ENCODE measurements around the gene GALM.

Gene GALM

DNA sequence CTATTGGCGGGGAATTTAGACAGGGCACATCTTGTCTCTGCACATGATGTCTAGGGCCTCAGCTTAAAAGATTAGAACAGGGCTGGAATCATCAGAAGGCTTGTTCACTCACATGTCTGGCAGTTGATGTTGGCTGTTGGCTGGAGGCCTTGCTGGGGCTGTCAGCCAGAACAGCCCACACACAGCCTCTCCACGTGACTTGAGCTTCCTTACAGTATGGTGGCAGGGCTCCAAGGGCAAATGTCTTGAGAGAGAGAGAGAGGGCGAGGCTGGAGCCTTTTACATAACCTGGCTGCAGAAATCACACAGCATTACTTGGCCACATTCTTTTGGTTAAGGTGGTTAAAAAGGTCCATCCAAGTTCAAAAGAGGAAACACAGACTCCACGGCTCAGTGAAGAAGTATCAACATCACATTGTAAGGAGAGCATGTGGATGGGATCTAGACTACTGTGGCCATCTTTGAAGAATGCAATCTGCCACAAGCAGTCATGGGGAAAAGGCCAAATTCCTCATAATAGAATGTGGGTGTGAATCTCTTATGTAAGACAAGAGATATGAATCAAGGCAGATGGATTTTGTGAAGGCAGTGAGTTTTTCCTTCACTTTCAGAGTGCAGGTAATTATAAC, 54.8 kb downstream of the GALM start:
- Histone ChIP-seq H3K4me1 (ENCODE audit: control insufficient read depth, low read length) (peaks cover 27% of the 10 kb centered on the region), H3K9me2 (replicated peaks; ENCODE audit: control insufficient read depth, low read length) (no peaks in the 10 kb centered on the region), H3K27me3 (ENCODE audit: control insufficient read depth, low read length) (peaks cover 18% of the 10 kb centered on the region), H3K4me3 (ENCODE audit: low read length) (no peak overlapping the region), H3K4me2 (ENCODE audit: low read length) (peak overlapping the region; percentile 32; the same call in 1 of the 2 replicates), H3K36me3 (ENCODE audit: control insufficient read depth, low read length) (no peaks in the 10 kb centered on the region), H3K9me3 (ENCODE audit: control insufficient read depth, insufficient read depth, low read length) (no peaks in the 10 kb centered on the region), H3K79me2 (ENCODE audit: control insufficient read depth, low read length) (no peaks in the 10 kb centered on the region), H3K27ac (ENCODE audit: low read depth, low read length) (no peak overlapping the region), H4K20me1 (ENCODE audit: control insufficient read depth, insufficient read depth, low read depth, low read length) (no peaks in the 10 kb centered on the region), H3F3A (ENCODE audit: control insufficient read depth, insufficient read depth) (peaks cover 11% of the 10 kb centered on the region)
- TF ChIP-seq EZH2phosphoT487 (IDR thresholded peaks at IDR 0.05; ENCODE audit: borderline replicate concordance, low read length) = no peak
- TF ChIP-seq, protein P1, sequence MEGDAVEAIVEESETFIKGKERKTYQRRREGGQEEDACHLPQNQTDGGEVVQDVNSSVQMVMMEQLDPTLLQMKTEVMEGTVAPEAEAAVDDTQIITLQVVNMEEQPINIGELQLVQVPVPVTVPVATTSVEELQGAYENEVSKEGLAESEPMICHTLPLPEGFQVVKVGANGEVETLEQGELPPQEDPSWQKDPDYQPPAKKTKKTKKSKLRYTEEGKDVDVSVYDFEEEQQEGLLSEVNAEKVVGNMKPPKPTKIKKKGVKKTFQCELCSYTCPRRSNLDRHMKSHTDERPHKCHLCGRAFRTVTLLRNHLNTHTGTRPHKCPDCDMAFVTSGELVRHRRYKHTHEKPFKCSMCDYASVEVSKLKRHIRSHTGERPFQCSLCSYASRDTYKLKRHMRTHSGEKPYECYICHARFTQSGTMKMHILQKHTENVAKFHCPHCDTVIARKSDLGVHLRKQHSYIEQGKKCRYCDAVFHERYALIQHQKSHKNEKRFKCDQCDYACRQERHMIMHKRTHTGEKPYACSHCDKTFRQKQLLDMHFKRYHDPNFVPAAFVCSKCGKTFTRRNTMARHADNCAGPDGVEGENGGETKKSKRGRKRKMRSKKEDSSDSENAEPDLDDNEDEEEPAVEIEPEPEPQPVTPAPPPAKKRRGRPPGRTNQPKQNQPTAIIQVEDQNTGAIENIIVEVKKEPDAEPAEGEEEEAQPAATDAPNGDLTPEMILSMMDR (IDR thresholded peaks at IDR 0.05; ENCODE audit: low read depth, low read length, poor library complexity, severe bottlenecking) = no peak

DNA sequence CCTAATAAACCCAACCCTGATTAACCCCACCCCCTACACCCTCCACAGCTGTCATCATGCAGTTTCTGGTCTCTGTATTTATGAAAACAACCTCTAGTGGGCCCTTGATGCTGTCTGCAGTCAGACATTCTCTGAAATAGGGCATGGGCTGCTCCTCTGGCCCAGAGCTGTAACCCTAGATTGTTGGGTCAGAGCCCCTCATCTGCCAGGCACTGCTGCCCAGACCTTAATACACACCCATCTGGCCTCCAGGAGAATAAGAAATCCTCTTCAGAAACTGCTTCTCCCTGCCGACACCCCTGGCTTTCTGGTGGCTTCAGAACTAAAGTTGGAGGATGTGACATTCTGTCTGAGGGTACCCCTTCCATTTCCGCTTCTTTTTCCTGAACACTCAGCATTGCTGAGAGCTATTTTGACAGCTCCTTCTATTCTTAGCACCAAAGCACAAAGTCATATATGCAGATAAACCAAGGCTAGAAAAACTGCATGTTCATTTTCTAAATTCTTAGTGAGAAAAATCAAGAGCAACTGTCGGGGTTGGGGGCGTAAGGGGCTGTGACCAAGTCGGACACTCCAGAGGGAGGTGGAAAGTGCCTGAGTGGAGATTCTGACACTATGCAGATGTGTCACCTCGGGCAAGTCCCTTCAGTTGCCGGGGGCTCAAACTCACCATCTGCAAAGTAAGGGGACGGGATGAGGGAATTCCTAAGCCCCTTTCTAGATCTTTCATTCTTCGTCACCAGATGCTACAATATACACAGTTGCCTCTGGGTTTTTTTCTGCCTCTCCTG, 56.6 kb downstream of the GALM start:
- Histone ChIP-seq H3F3A (ENCODE audit: control insufficient read depth, insufficient read depth) (peaks cover 11% of the 10 kb centered on the region), H3K9me2 (replicated peaks; ENCODE audit: control insufficient read depth, low read length) (no peaks in the 10 kb centered on the region), H3K9me3 (ENCODE audit: control insufficient read depth, insufficient read depth, low read length) (no peaks in the 10 kb centered on the region), H4K20me1 (ENCODE audit: control insufficient read depth, insufficient read depth, low read depth, low read length) (no peaks in the 10 kb centered on the region), H3K4me1 (ENCODE audit: control insufficient read depth, low read length) (peaks cover 27% of the 10 kb centered on the region), H3K27ac (ENCODE audit: low read depth, low read length) (no peak overlapping the region), H3K27me3 (ENCODE audit: control insufficient read depth, low read length) (peaks cover 18% of the 10 kb centered on the region), H3K4me3 (ENCODE audit: low read length) (peak overlapping the region; percentile 0; the same call in 1 of the 2 replicates), H3K36me3 (ENCODE audit: control insufficient read depth, low read length) (no peaks in the 10 kb centered on the region), H3K79me2 (ENCODE audit: control insufficient read depth, low read length) (no peaks in the 10 kb centered on the region), H3K4me2 (ENCODE audit: low read length) (peak overlapping the region; percentile 51)
- 0 out of 2 replicates have a peak, but pooled peaks have one; percentile 59 for TF ChIP-seq EZH2phosphoT487 (IDR thresholded peaks at IDR 0.05; ENCODE audit: borderline replicate concordance, low read length)
- TF ChIP-seq, protein P1 (IDR thresholded peaks at IDR 0.05; ENCODE audit: low read depth, low read length, poor library complexity, severe bottlenecking) = peak; percentile 40

DNA sequence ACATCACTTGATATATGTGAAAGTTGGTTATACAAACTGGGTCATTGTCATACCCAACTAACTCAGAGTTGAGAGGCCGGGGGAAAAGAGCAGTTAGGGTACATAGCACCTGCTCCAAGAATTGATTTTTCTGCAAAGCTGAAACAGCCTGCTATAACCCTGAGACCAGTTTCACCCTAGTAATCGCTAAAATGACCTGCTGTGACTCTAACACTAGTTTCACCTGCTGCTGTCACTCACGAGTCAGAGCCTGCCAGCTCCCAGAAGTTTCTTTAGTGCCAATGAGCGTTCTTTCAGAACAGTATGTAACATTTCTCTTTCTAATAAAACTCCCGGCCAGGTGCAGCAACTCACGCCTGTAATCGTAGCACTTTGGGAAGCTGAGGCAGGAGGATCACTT, 57.3 kb downstream of the GALM start:
- no peaks in the 10 kb centered on the region for H3K9me3 ChIP-seq (ENCODE audit: control insufficient read depth, insufficient read depth, low read length)
- no peaks in the 10 kb centered on the region for H4K20me1 ChIP-seq (ENCODE audit: control insufficient read depth, insufficient read depth, low read depth, low read length)
- H3K27ac ChIP-seq (ENCODE audit: low read depth, low read length) = no peak overlapping the region
- TF ChIP-seq, protein P1 (IDR thresholded peaks at IDR 0.05; ENCODE audit: low read depth, low read length, poor library complexity, severe bottlenecking) = no peak
- no peak for TF ChIP-seq EZH2phosphoT487 (IDR thresholded peaks at IDR 0.05; ENCODE audit: borderline replicate concordance, low read length)
- H3K4me2 ChIP-seq (ENCODE audit: low read length) = peak overlapping the region; percentile 51
- H3K36me3 ChIP-seq (ENCODE audit: control insufficient read depth, low read length) = no peaks in the 10 kb centered on the region
- H3F3A ChIP-seq (ENCODE audit: control insufficient read depth, insufficient read depth) = peaks cover 11% of the 10 kb centered on the region
- no peaks in the 10 kb centered on the region for H3K9me2 ChIP-seq (replicated peaks; ENCODE audit: control insufficient read depth, low read length)
- H3K79me2 ChIP-seq (ENCODE audit: control insufficient read depth, low read length) = no peaks in the 10 kb centered on the region
- peaks cover 18% of the 10 kb centered on the region for H3K27me3 ChIP-seq (ENCODE audit: control insufficient read depth, low read length)
- peak overlapping the region; percentile 0; the same call in 1 of the 2 replicates for H3K4me3 ChIP-seq (ENCODE audit: low read length)
- peaks cover 27% of the 10 kb centered on the region for H3K4me1 ChIP-seq (ENCODE audit: control insufficient read depth, low read length)
